H1 (cell line): ENCODE data around the gene DYDC1. TPM values are rescaled to one million over a fixed set of nuclear protein-coding genes. Genes with fewer than 3 reads are reported as not detected.

Source experiments
- CTCF ChIA-PET: fragments of 300-600 bp; sonication (Branson Sonifier 250); formaldehyde crosslinking; loops from one replicate; lab custom pipeline; 2021; ENCODE audit not compliant: partially characterized antibody; lab: Charles Lee
- POLR2A ChIA-PET: fragments of 300-600 bp; sonication (Branson Sonifier 250); formaldehyde crosslinking; loops from one replicate; lab custom pipeline; 2021; ENCODE audit warnings: inconsistent platforms; ENCODE audit not compliant: partially characterized antibody; lab: Charles Lee
- DNase-seq, 2 experiments: peaks; one replicate each; pipeline versions ENCODE4 v3.0.0 to v3.0.0-alpha.2; 2010 to 2022; ENCODE audit warnings: low spot score in 2 of 2, low read depth in 1 of 2, mixed read lengths in 1 of 2
- FAIRE-seq: peaks from 2 replicates; lab custom pipeline; 2011; peaks lifted over from hg19 to GRCh38; lab: Jason Lieb, UNC
- H2AFZ ChIP-seq: 2 replicates; pipeline ENCODE4 v1.8.1; 2012; ENCODE audit warnings: low read length, inconsistent platforms
- H2AK5ac ChIP-seq: 2 replicates; pipeline ENCODE4 v1.6.1; 2013; ENCODE audit warnings: low read depth, low read length
- H2BK120ac ChIP-seq: replicated peaks from 2 replicates; pipeline ENCODE3; 2013; ENCODE audit warnings: low read depth, low read length, inconsistent platforms
- H2BK12ac ChIP-seq: 2 replicates; pipeline ENCODE4 v1.6.1; 2013; ENCODE audit warnings: low read depth, low read length
- H2BK15ac ChIP-seq: 2 replicates; pipeline ENCODE4 v1.6.1; 2013; ENCODE audit warnings: low read length
- H2BK20ac ChIP-seq: 2 replicates; pipeline ENCODE4 v1.6.1; 2013; ENCODE audit warnings: low read length
- H2BK5ac ChIP-seq: 2 replicates; pipeline ENCODE4 v1.6.1; 2013; ENCODE audit warnings: low read depth, low read length
- H3K14ac ChIP-seq: 2 replicates; pipeline ENCODE4 v1.6.1; 2013; ENCODE audit warnings: inconsistent platforms; ENCODE audit not compliant: insufficient read length
- H3K18ac ChIP-seq: 2 replicates; pipeline ENCODE4 v1.6.1; 2013; ENCODE audit warnings: low read length; ENCODE audit errors: extremely low read depth
- H3K23ac ChIP-seq: 2 replicates; pipeline ENCODE4 v1.6.1; 2013; ENCODE audit warnings: inconsistent platforms; ENCODE audit not compliant: insufficient read length
- H3K23me2 ChIP-seq: 2 replicates; pipeline ENCODE4 v1.6.1; 2013; ENCODE audit warnings: low read depth, low read length
- H3K27ac ChIP-seq: 2 replicates; pipeline ENCODE4 v1.6.1; 2011; ENCODE audit warnings: low read depth, low read length, inconsistent platforms
- H3K27me3 ChIP-seq, 4 experiments: replicated peaks in 1 of 4; 1 replicate in 1 of 4; 2 replicates in 3 of 4; pipeline versions ENCODE4 v1.6.1 to v1.8.1; 2011 to 2013; ENCODE audit warnings: low read length in 3 of 4, mild to moderate bottlenecking in 3 of 4, inconsistent platforms in 2 of 4, mixed read lengths in 2 of 4, moderate library complexity in 1 of 4; ENCODE audit not compliant: control insufficient read depth in 3 of 4, insufficient read depth in 3 of 4; ENCODE audit errors: extremely low read depth in 1 of 4
- H3K36me3 ChIP-seq, 4 experiments: 2 replicates each; pipeline versions ENCODE4 v1.6.1 to v1.8.1; 2011 to 2013; ENCODE audit warnings: mild to moderate bottlenecking in 4 of 4, low read length in 3 of 4, moderate library complexity in 2 of 4, control low read depth in 1 of 4, inconsistent platforms in 1 of 4; ENCODE audit not compliant: insufficient read depth in 4 of 4, control insufficient read depth in 2 of 4
- H3K4ac ChIP-seq: replicated peaks from 2 replicates; pipeline ENCODE3; 2013; ENCODE audit warnings: low read length, low read depth, mixed read lengths, inconsistent platforms; ENCODE audit not compliant: insufficient read length
- H3K4me1 ChIP-seq, 4 experiments: replicated peaks in 1 of 4; 1 replicate in 1 of 4; 2 replicates in 3 of 4; pipeline versions ENCODE4 v1.6.1 to v1.8.1; 2011 to 2013; ENCODE audit warnings: low read length in 3 of 4, inconsistent platforms in 2 of 4, mixed read lengths in 1 of 4; ENCODE audit not compliant: insufficient read depth in 4 of 4, control insufficient read depth in 3 of 4
- H3K4me2 ChIP-seq, 2 experiments: 2 replicates each; pipeline versions ENCODE4 v1.6.1 to v1.8.1; 2011 to 2013; ENCODE audit warnings: low read depth in 2 of 2, low read length in 2 of 2, control low read depth in 1 of 2, inconsistent platforms in 1 of 2, mild to moderate bottlenecking in 1 of 2; ENCODE audit not compliant: insufficient read depth in 1 of 2
- H3K4me3 ChIP-seq, 4 experiments: fragments of 200-600, 300-600 bp in 1 of 4; sonication (generic), shearing (Covaris generic), sonication (Bioruptor Twin) in 1 of 4; 2 replicates each; pipeline versions ENCODE4 v1.5.1 to v1.8.1; 2011 to 2016; ENCODE audit warnings: low read length in 4 of 4, low read depth in 3 of 4, control low read depth in 2 of 4, inconsistent platforms in 2 of 4, mild to moderate bottlenecking in 2 of 4, mixed read lengths in 1 of 4, moderate library complexity in 1 of 4; ENCODE audit not compliant: insufficient read depth in 2 of 4; ENCODE audit errors: extremely low read depth in 1 of 4
- H3K56ac ChIP-seq: replicated peaks from 2 replicates; pipeline ENCODE3; 2013; ENCODE audit warnings: low read depth, mild to moderate bottlenecking, mixed read lengths, low read length, inconsistent platforms; ENCODE audit not compliant: insufficient read length
- H3K79me1 ChIP-seq: 2 replicates; pipeline ENCODE4 v1.6.1; 2013; ENCODE audit warnings: low read depth, low read length, control low read depth
- H3K79me2 ChIP-seq, 2 experiments: 2 replicates each; pipeline versions ENCODE4 v1.6.1 to v1.8.1; 2012 to 2013; ENCODE audit warnings: low read length in 2 of 2, mild to moderate bottlenecking in 2 of 2, inconsistent platforms in 1 of 2; ENCODE audit not compliant: insufficient read depth in 2 of 2, control insufficient read depth in 1 of 2
- H3K9ac ChIP-seq, 4 experiments: replicated peaks in 1 of 4; 1 replicate in 1 of 4; 2 replicates in 3 of 4; pipeline versions ENCODE4 v1.6.1 to v1.8.1; 2011 to 2013; ENCODE audit warnings: low read depth in 3 of 4, low read length in 3 of 4, control low read depth in 2 of 4, mild to moderate bottlenecking in 2 of 4, moderate library complexity in 2 of 4, inconsistent platforms in 1 of 4; ENCODE audit errors: extremely low read depth in 1 of 4
- H3K9me3 ChIP-seq, 2 experiments: 2 replicates each; pipeline versions ENCODE4 v1.6.1 to v1.8.1; 2012 to 2013; ENCODE audit warnings: mild to moderate bottlenecking in 2 of 2, moderate library complexity in 2 of 2, control low read depth in 1 of 2, inconsistent platforms in 1 of 2, low read depth in 1 of 2, low read length in 1 of 2, mixed read lengths in 1 of 2; ENCODE audit not compliant: insufficient read depth in 2 of 2
- H4K20me1 ChIP-seq, 2 experiments: replicated peaks in 1 of 2; 2 replicates each; pipeline versions ENCODE3 to v1.8.1; 2011 to 2013; ENCODE audit warnings: inconsistent platforms in 2 of 2, low read length in 2 of 2, mild to moderate bottlenecking in 1 of 2; ENCODE audit not compliant: insufficient read depth in 2 of 2, control insufficient read depth in 1 of 2
- H4K5ac ChIP-seq: 2 replicates; pipeline ENCODE4 v1.6.1; 2013; ENCODE audit warnings: low read length, low read depth, mixed read lengths, inconsistent platforms; ENCODE audit not compliant: insufficient read length
- H4K8ac ChIP-seq: 2 replicates; pipeline ENCODE4 v1.8.0; 2013; ENCODE audit warnings: mild to moderate bottlenecking, moderate library complexity, low read length, inconsistent platforms; ENCODE audit not compliant: insufficient read depth; ENCODE audit errors: extremely low read depth
- H4K91ac ChIP-seq: replicated peaks from 2 replicates; pipeline ENCODE3; 2013; ENCODE audit warnings: low read length, mixed read lengths, inconsistent platforms; ENCODE audit not compliant: insufficient read length
- ATF3 ChIP-seq: IDR thresholded peaks from 2 replicates; pipeline ENCODE4 v1.6.1; 2011; ENCODE audit warnings: low read depth, mild to moderate bottlenecking, low read length; ENCODE audit not compliant: insufficient read depth
- BRCA1 ChIP-seq: IDR thresholded peaks from 2 replicates; pipeline ENCODE4 v1.6.1; 2012; ENCODE audit warnings: low read depth, low read length, improper control_type of control experiment
- CHD1 ChIP-seq: IDR thresholded peaks from 2 replicates; pipeline ENCODE4 v1.6.1; 2012; ENCODE audit warnings: low read depth, low read length, improper control_type of control experiment
- KDM1A ChIP-seq: fragments of 200-600, 300-600 bp; sonication (generic); IDR thresholded peaks from 2 replicates; pipeline ENCODE4 v1.7.1; 2016; ENCODE audit warnings: mild to moderate bottlenecking, low read length, borderline replicate concordance
- NRF1 ChIP-seq: IDR thresholded peaks from 2 replicates; pipeline ENCODE4 v1.6.1; 2011; ENCODE audit warnings: mild to moderate bottlenecking, low read depth, low read length, improper control_type of control experiment
- POU5F1 ChIP-seq: IDR thresholded peaks from 2 replicates; pipeline ENCODE4 v1.6.1; 2011; ENCODE audit warnings: low read depth, mild to moderate bottlenecking, low read length, moderate library complexity
- polyA plus RNA-seq, 7 experiments: library from polyadenylated mRNA; depleted of rRNA in 3 of 7; stranded (reverse) in 5 of 7; unstranded in 2 of 7; fragments of >200 nt in 5 of 7; fragments of 200-250 nt in 2 of 7; gene quantifications; 1 replicate in 5 of 7; 2 replicates in 1 of 7; 4 replicates in 1 of 7; pipeline versions ENCODE4 v1.2.1 to v1.2.3, GENCODE V29; 2011 to 2013; ENCODE audit warnings: missing spikeins in 2 of 7, mixed read lengths in 2 of 7
- total RNA-seq: library from RNA; stranded (reverse); fragmentation: NEBNext Ultra II Directional; extraction: Animal tissue kit (Norgen Biotek cat#: 25700); gene quantifications from 2 replicates; pipeline ENCODE4 v1.2.1, GENCODE V29; 2021
- TF ChIP-seq, protein P1 (sequence below): IDR thresholded peaks from 2 replicates; pipeline ENCODE4 v1.6.1; 2012; ENCODE audit warnings: low read length, inconsistent platforms

DYDC1 gene
- total and polyA plus RNA-seq, 2 of the 8 experiments (the other 6 are each of a cell fraction or from before 2014, with no cell fraction given) = not detected

DNA sequence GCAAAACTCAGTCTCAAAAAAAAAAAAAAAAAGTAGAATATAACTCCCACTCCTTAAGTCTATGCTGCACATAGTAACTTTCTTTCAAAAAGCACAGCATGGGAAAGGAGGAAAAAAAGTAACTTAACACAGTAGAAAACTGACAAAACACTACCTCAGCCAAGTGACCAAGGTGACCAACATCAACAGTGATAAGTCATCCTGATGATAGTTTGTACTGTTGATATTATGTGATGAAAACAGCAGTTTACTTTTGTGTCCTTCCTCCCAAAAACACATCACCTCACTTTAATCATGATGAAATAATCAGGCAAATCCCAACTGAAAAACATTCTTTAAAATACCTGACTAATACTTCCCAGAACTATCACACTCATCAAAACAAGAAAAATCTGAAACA lies 37.8 kb downstream of the DYDC1 start:
- no peak overlapping the region for H3K23ac ChIP-seq
- H2AFZ ChIP-seq = no peak overlapping the region
- TF ChIP-seq CHD1 = no peak
- TF ChIP-seq POU5F1 = no peak
- no peak for TF ChIP-seq ATF3
- TF ChIP-seq KDM1A = no peak
- no peak for TF ChIP-seq BRCA1
- no peak for TF ChIP-seq NRF1
- TF ChIP-seq, protein P1, sequence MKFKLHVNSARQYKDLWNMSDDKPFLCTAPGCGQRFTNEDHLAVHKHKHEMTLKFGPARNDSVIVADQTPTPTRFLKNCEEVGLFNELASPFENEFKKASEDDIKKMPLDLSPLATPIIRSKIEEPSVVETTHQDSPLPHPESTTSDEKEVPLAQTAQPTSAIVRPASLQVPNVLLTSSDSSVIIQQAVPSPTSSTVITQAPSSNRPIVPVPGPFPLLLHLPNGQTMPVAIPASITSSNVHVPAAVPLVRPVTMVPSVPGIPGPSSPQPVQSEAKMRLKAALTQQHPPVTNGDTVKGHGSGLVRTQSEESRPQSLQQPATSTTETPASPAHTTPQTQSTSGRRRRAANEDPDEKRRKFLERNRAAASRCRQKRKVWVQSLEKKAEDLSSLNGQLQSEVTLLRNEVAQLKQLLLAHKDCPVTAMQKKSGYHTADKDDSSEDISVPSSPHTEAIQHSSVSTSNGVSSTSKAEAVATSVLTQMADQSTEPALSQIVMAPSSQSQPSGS = no peak
- H2AK5ac ChIP-seq = no peak overlapping the region
- H3K79me1 ChIP-seq = no peaks in the 10 kb centered on the region
- ChIA-PET POLR2A (no interaction called here), CTCF (no interaction called here)
- H3K4me2 ChIP-seq = no peak overlapping the region
- no peaks in the 10 kb centered on the region for H3K4me1 ChIP-seq
- H2BK120ac ChIP-seq = no peak overlapping the region
- no peak overlapping the region for H3K4ac ChIP-seq
- H3K27me3 ChIP-seq = no peaks in the 10 kb centered on the region
- H3K4me3 ChIP-seq = no peak overlapping the region
- no peak overlapping the region for H4K91ac ChIP-seq
- H2BK15ac ChIP-seq = no peak overlapping the region
- no peak overlapping the region for H4K5ac ChIP-seq
- DNase-seq = no peak
- no peaks in the 10 kb centered on the region for H3K36me3 ChIP-seq
- no peak overlapping the region for H3K14ac ChIP-seq
- no peak overlapping the region for H2BK20ac ChIP-seq
- H2BK5ac ChIP-seq = no peak overlapping the region
- no peak overlapping the region for H4K8ac ChIP-seq
- H3K18ac ChIP-seq = no peak overlapping the region
- H4K20me1 ChIP-seq = no peaks in the 10 kb centered on the region
- H2BK12ac ChIP-seq = no peak overlapping the region
- no peak overlapping the region for H3K56ac ChIP-seq
- H3K79me2 ChIP-seq = no peaks in the 10 kb centered on the region
- H3K9ac ChIP-seq = no peak overlapping the region
- H3K27ac ChIP-seq = no peak overlapping the region
- FAIRE-seq = no peak
- no peaks in the 10 kb centered on the region; a peak in 1 of 4 replicates for H3K9me3 ChIP-seq
- H3K23me2 ChIP-seq = no peaks in the 10 kb centered on the region
